ENCODE results near the gene JAM3. TPM values are rescaled to one million over a fixed set of nuclear protein-coding genes. Genes with fewer than 3 reads are reported as not detected.

Gene JAM3
- total and polyA plus RNA-seq, 2 of the 4 experiments (the other 2 are of a cell fraction): 38.0 to 71.5 TPM

DNA sequence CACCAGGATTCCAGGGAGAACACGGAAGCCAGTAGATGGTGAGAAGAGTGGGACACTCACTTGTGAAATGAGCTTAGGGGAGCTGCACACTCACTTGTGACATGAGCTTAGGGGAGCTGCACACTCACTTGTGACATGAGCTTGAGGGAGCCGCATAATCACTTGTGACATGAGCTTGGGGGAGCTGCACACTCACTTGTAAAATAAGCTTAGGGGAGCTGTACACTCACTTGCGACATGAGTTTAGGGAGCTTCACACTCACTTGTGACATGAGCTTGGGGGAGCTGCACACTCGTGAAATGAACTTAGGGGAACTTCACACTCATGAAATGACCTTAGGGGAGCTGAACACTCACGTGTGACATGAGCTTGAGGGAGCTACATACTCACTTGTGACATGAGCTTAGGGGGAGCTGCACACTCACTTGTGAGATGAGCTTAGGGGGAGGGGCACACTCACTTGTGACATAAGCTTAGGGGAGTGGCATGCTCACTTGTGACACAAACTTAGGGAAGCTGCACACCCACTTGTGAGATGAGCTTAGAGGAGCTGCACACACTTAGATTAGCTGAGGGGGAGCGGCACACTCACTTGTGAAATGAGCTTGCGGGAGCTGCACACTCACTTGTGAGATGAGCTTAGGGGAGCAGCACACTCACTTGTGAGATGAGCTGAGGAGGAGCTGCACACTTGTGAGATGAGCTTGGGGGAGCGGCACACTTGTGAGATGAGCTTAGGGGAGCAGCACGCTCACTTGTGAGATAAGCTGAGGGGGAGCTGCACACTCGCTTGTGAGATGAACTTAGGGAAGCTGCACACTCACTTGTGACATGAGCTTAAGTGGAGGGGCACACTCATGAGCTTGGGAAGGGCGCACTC is 95.9 kb downstream of the JAM3 start:
- ChIA-PET CTCF (interaction anchor here (1.1 kb wide), 1 partner anchor 116 kb away, joined by 3 read pairs; no protein-coding TSS in a partner anchor), POLR2A (ENCODE audit: unreplicated experiment) (no interaction called here)
- Histone ChIP-seq H2AFZ (replicated peaks; ENCODE audit: low read length, poor library complexity) (no peak overlapping the region), H3K27ac (ENCODE audit: insufficient read depth, low read length) (no peak overlapping the region), H3K23ac (ENCODE audit: low read depth, low read length) (no peak overlapping the region), H3K27me3 (ENCODE audit: control insufficient read depth, insufficient read depth, low read length) (no peaks in the 10 kb centered on the region), H3K14ac (replicated peaks; ENCODE audit: low read depth, low read length) (no peak overlapping the region), H2BK15ac (ENCODE audit: low read depth, low read length) (no peak overlapping the region), H2BK5ac (ENCODE audit: low read depth, low read length, poor library complexity, severe bottlenecking) (no peak overlapping the region), H3K4ac (ENCODE audit: low read depth, low read length) (no peak overlapping the region), H4K91ac (ENCODE audit: insufficient read depth, low read depth, low read length) (no peak overlapping the region), H3K9me3 (ENCODE audit: control insufficient read depth, insufficient read depth, low read length) (no peaks in the 10 kb centered on the region), H3K4me3 (ENCODE audit: insufficient read depth, low read depth, low read length) (no peak overlapping the region), H3K4me1 (ENCODE audit: control insufficient read depth, insufficient read depth, low read length) (no peaks in the 10 kb centered on the region), H2AK9ac (replicated peaks; ENCODE audit: low read depth, low read length, poor library complexity) (no peak overlapping the region), H2BK120ac (ENCODE audit: low read depth, low read length) (no peak overlapping the region), H3K9me1 (ENCODE audit: insufficient read depth, low read length) (no peaks in the 10 kb centered on the region), H2AK5ac (ENCODE audit: low read depth, low read length) (no peak overlapping the region), H2BK20ac (ENCODE audit: low read depth, low read length) (no peak overlapping the region), H4K8ac (ENCODE audit: low read depth in 2 of 2, low read length in 2 of 2) (no peak overlapping the region), H3K56ac (ENCODE audit: extremely low read depth, insufficient read depth, low read length) (no peak overlapping the region), H3K9ac (ENCODE audit: low read depth, low read length) (no peak overlapping the region), H4K20me1 (ENCODE audit: insufficient read depth, low read length) (no peaks in the 10 kb centered on the region), H4K5ac (ENCODE audit: low read depth, low read length) (no peak overlapping the region), H3K18ac (ENCODE audit: low read depth, low read length) (no peak overlapping the region), H3K36me3 (ENCODE audit: control insufficient read depth, insufficient read depth, low read length) (peaks cover 30% of the 10 kb centered on the region), H3K4me2 (ENCODE audit: low read depth, low read length) (no peak overlapping the region), H3K79me1 (ENCODE audit: low read depth in 1 of 2, low read length in 2 of 2) (0 out of 4 replicates have a peak, but pooled peaks cover 0 to 3% of the 10 kb centered on the region in 2 experiments)
- no peak for DNase-seq
- dilution Hi-C loops (cut with HindIII; ENCODE audit: low sequenced_read_pairs, unreplicated experiment) (no loop called here), in situ Hi-C loops (cut with MboI; ENCODE audit: low sequenced_read_pairs) (no loop called here), intact Hi-C loops (cut with micrococcal nuclease) (no loop called here)
- TF ChIP-seq RCOR1 (IDR thresholded peaks at IDR 0.05; ENCODE audit: insufficient replicate concordance, low read length): no peak
- no peak for TF ChIP-seq BHLHE40 (IDR thresholded peaks at IDR 0.05; ENCODE audit: low read depth, low read length)
- TF ChIP-seq NFE2L2 (IDR thresholded peaks at IDR 0.05; ENCODE audit: low read depth, low read length): no peak
- no peak for TF ChIP-seq MXI1 (IDR thresholded peaks at IDR 0.05; ENCODE audit: borderline replicate concordance, low read depth, low read length)
- TF ChIP-seq RAD21 (IDR thresholded peaks at IDR 0.05; ENCODE audit: low read length): no peak
- no peak for TF ChIP-seq MAZ (IDR thresholded peaks at IDR 0.05; ENCODE audit: borderline replicate concordance, low read depth, low read length)
- TF ChIP-seq, protein P1, sequence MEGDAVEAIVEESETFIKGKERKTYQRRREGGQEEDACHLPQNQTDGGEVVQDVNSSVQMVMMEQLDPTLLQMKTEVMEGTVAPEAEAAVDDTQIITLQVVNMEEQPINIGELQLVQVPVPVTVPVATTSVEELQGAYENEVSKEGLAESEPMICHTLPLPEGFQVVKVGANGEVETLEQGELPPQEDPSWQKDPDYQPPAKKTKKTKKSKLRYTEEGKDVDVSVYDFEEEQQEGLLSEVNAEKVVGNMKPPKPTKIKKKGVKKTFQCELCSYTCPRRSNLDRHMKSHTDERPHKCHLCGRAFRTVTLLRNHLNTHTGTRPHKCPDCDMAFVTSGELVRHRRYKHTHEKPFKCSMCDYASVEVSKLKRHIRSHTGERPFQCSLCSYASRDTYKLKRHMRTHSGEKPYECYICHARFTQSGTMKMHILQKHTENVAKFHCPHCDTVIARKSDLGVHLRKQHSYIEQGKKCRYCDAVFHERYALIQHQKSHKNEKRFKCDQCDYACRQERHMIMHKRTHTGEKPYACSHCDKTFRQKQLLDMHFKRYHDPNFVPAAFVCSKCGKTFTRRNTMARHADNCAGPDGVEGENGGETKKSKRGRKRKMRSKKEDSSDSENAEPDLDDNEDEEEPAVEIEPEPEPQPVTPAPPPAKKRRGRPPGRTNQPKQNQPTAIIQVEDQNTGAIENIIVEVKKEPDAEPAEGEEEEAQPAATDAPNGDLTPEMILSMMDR (conservative IDR thresholded peaks at IDR 0.05; ENCODE audit: low read depth, low read length): no peak
- no peak for TF ChIP-seq MAFK (IDR thresholded peaks at IDR 0.05; ENCODE audit: low read depth, low read length)
- TF ChIP-seq, protein P2, sequence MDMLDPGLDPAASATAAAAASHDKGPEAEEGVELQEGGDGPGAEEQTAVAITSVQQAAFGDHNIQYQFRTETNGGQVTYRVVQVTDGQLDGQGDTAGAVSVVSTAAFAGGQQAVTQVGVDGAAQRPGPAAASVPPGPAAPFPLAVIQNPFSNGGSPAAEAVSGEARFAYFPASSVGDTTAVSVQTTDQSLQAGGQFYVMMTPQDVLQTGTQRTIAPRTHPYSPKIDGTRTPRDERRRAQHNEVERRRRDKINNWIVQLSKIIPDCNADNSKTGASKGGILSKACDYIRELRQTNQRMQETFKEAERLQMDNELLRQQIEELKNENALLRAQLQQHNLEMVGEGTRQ (IDR thresholded peaks at IDR 0.05; ENCODE audit: low read depth, low read length): no peak
- TF ChIP-seq POLR2A (IDR thresholded peaks at IDR 0.05; ENCODE audit: low read depth, low read length): no peak
- no peak for TF ChIP-seq RFX5 (IDR thresholded peaks at IDR 0.05; ENCODE audit: low read depth, low read length)
- TF ChIP-seq FOS (IDR thresholded peaks at IDR 0.05; ENCODE audit: low read depth, low read length): no peak
- no TSS peak for BruUV-seq (replicated peaks)
- no peak for ATAC-seq (ENCODE audit: low read depth)
- WGBS, 2 experiments (ENCODE audit: extremely low coverage in 2 of 2, insufficient read length in 1 of 2): 94% methylated on average over 3 of the region's 11 CpGs; no CpG with 5 or more reads in 1 of the 2 experiments
